ENCODE results near the gene RMND1. TPM values are rescaled to one million over a fixed set of nuclear protein-coding genes. Genes with fewer than 3 reads are reported as not detected.

Gene RMND1
- 13.9 to 14.2 TPM (median 13.9 TPM) in 5 replicates for total RNA-seq (2022; extraction: Qiagen RNA extraction; ENCODE audit: low read depth)

GRCh38 chr6:151451950-151452749 lies at the start of gene RMND1:
TSS of gene RMND1 (minus strand) at chr6:151452126. CDS start at chr6:151445811, 6,315 bp downstream.

GRCh38 chr6:151493804-151494234 lies 41.9 kb upstream of the RMND1 start, which contains the start of gene CCDC170:
TSS of gene CCDC170 (plus strand) at chr6:151494017. CDS start at chr6:151494129, 112 bp downstream.

GRCh38 chr6:151391471-151392413 lies 60.2 kb downstream of the RMND1 start, which contains the start of gene ZBTB2:
TSS of gene ZBTB2 (minus strand) at chr6:151391559. CDS start at chr6:151373637, 17,922 bp downstream.

Other genes starting within 250 kb of the RMND1 start
- 92.5 to 148 TPM (median 143 TPM) in 5 replicates for gene AKAP12, start 212.2 kb downstream of the RMND1 start, total RNA-seq (2022; extraction: Qiagen RNA extraction; ENCODE audit: low read depth)
- 12.2 to 15.8 TPM (median 14.8 TPM) in 5 replicates for gene ZBTB2, start 60.6 kb downstream of the RMND1 start, total RNA-seq (2022; extraction: Qiagen RNA extraction; ENCODE audit: low read depth)
- 0.07 to 0.17 TPM (median 0.13 TPM) in 4 of 5 replicates, not detected in the other for gene CCDC170, start 41.9 kb upstream of the RMND1 start, total RNA-seq (2022; extraction: Qiagen RNA extraction; ENCODE audit: low read depth)